ENCODE results near the gene NPFF.
A peak's percentile ranks its signal among the peaks of the same experiment; 100 is the strongest.
"Not testable (repeated sequence)": the region's sequence is repeated elsewhere in the genome, so short reads cannot be mapped to it uniquely, and the experiment has no call there.

NPFF gene, protein sequence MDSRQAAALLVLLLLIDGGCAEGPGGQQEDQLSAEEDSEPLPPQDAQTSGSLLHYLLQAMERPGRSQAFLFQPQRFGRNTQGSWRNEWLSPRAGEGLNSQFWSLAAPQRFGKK

DNA sequence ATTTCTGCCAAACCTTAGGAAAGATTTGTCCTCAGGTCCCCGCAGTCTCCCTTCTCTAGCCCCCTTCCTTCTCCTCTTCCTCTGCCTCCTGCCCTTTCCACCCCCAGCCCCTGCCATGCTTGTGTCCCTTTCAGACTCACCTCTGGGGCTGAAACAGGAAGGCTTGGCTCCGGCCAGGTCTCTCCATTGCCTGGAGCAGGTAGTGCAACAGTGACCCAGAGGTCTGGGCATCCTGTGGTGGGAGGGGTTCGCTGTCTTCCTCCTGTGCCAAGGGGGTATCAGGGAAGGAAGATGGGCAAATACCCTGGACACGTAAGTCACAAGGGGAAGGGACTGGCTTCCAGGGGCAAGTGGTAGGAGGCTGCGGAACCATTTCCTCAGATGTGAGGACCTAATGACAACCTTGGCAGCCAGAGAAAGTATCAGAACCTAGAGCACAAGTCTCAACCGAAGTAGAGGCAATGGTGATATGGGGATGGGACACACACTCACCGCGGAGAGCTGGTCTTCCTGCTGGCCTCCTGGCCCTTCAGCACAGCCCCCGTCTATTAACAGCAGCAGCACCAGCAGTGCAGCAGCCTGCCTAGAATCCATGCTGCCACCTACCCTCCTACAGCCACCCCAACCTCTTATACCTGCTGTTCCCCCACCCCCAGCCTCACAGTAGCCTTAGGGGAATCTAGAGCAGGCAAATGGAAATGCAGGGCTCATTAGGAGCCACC, at the start of gene NPFF:
NPFF (minus strand) TSS at position 604 of the 722 bp plus-strand sequence; CDS start at position 594, 10 bp downstream.
- TF ChIP-seq JUND (IDR thresholded peaks at IDR 0.05; ENCODE audit: low read depth) = no peak
- in situ Hi-C loops (cut with HindIII; ENCODE audit: low pct_unique_long_range_greater_than_20kb, low sequenced_read_pairs) = no loop called here

GRCh38 chr12:53552361-53553327, 45.4 kb upstream of the NPFF start:
- DNase-seq (ENCODE audit: low read depth in 1 of 2, low spot score in 1 of 2) = no peak
- TF ChIP-seq JUND (IDR thresholded peaks at IDR 0.05; ENCODE audit: low read depth) = no peak
- in situ Hi-C loops (cut with HindIII; ENCODE audit: low pct_unique_long_range_greater_than_20kb, low sequenced_read_pairs) = no loop called here

More for the DNA sequence above, at the start of gene NPFF:
- DNase-seq (ENCODE audit: low read depth in 1 of 2, low spot score in 1 of 2) = no peak

GRCh38 chr12:53551889-53552291, 44.6 kb upstream of the NPFF start:
- in situ Hi-C loops (cut with HindIII; ENCODE audit: low pct_unique_long_range_greater_than_20kb, low sequenced_read_pairs) = no loop called here

GRCh38 chr12:53550595-53550994, 43.3 kb upstream of the NPFF start:
- in situ Hi-C loops (cut with HindIII; ENCODE audit: low pct_unique_long_range_greater_than_20kb, low sequenced_read_pairs) = no loop called here
- no peak for DNase-seq (ENCODE audit: low read depth in 1 of 2, low spot score in 1 of 2)
- no peak for TF ChIP-seq JUND (IDR thresholded peaks at IDR 0.05; ENCODE audit: low read depth)

More at GRCh38 chr12:53551889-53552291, 44.6 kb upstream of the NPFF start:
- no peak for DNase-seq (ENCODE audit: low read depth in 1 of 2, low spot score in 1 of 2)
- TF ChIP-seq JUND (IDR thresholded peaks at IDR 0.05; ENCODE audit: low read depth) = no peak

GRCh38 chr12:53550131-53550530, 42.8 kb upstream of the NPFF start:
- DNase-seq (ENCODE audit: low read depth in 1 of 2, low spot score in 1 of 2); in situ Hi-C loops (cut with HindIII; ENCODE audit: low pct_unique_long_range_greater_than_20kb, low sequenced_read_pairs): not testable (repeated sequence)

- in situ Hi-C loops (cut with HindIII; ENCODE audit: low pct_unique_long_range_greater_than_20kb, low sequenced_read_pairs); DNase-seq (ENCODE audit: low read depth in 1 of 2, low spot score in 1 of 2): not testable (repeated sequence)
Observed at GRCh38 chr12:53548354-53548753, 41.1 kb upstream of the NPFF start.

DNA sequence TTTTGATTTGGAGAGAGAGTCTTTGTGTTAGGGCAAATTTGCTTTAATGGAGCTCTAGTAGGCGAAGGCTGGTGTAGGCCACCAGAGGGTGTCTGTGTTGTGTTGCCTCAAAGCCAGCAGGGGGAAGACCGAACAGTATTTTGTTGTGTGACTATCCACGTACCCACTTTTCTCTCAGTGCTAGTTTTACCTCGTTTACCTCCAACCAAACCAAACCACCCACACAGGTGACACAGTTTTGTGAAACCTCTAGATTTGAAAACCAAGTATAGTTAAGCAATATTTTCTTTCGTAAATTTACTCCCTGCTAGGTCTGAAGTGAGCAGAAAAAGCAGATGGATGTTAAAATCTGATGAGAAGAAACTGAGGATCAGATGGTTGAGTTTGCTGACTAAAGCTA, 36.3 kb upstream of the NPFF start:
- in situ Hi-C loops (cut with HindIII; ENCODE audit: low pct_unique_long_range_greater_than_20kb, low sequenced_read_pairs) = no loop called here
- peak; percentile 55 to 88 for DNase-seq (ENCODE audit: low read depth in 1 of 2, low spot score in 1 of 2)
- TF ChIP-seq JUND (IDR thresholded peaks at IDR 0.05; ENCODE audit: low read depth) = no peak

DNA sequence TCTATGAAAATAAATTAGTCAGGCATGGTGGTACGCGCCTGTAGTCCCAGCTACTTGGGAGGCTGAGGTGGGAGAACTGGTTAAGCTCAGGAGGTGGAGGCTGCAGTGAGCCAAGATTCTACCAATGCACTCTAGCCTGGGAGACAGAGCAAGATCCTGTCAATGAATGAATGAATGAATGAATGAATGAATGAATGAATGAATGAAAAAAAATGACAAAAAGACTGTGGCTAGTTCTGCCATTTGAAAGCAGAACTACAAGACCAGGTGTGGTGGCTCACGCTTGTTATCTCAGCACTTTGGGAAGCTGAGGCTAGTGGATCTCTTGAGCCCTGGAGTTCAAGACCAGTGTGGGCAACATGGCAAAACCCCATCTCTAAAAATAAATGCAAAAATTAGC, 32.2 kb upstream of the NPFF start:
- DNase-seq (ENCODE audit: low read depth in 1 of 2, low spot score in 1 of 2) = no peak
- no peak for TF ChIP-seq JUND (IDR thresholded peaks at IDR 0.05; ENCODE audit: low read depth)
- in situ Hi-C loops (cut with HindIII; ENCODE audit: low pct_unique_long_range_greater_than_20kb, low sequenced_read_pairs) = no loop called here

DNA sequence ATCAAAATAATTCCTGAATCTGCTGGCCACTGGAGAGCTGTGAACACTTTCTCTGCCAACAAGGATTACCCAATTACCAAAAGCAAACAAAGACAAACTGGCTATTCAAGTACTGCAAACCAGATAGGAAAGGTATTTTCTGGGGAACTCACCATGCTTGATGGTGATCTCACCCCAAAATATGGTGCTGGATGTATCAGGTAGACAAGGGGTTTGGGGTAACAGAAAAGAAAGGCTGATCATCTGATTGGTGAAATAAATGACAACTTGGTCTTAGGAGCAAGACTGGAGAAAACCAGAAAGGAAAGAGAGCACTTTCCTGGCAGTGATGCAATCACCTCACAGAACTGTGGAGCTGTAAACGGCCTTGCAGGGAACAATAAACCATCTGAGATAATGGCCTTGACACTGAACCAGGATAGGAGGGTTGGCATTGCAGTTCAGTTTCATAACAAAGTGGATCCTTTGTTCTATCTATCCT, 31.0 kb upstream of the NPFF start:
- in situ Hi-C loops (cut with HindIII; ENCODE audit: low pct_unique_long_range_greater_than_20kb, low sequenced_read_pairs) = no loop called here
- peak; percentile 49 to 90 for DNase-seq (ENCODE audit: low read depth in 1 of 2, low spot score in 1 of 2)
- TF ChIP-seq JUND (IDR thresholded peaks at IDR 0.05; ENCODE audit: low read depth) = peak; percentile 76

DNA sequence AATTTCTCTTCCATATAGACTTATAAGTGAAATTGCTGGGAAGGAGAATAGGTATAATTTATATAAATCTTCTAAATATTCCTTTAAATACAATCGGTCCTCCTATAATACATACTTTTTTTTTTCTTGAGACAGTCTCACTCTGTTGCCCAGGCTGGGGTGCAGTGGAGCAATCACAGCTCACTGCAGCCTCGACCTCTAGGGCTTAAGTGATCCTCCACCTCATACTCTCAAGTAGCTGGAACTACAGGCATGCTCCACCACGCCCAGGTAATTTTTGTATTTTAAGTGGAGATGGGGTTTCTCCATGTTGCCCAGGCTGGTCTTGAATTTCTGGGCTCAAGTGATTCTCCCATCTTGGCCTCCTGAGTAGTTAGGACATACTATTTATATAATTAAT, 29.7 kb upstream of the NPFF start:
- in situ Hi-C loops (cut with HindIII; ENCODE audit: low pct_unique_long_range_greater_than_20kb, low sequenced_read_pairs) = no loop called here
- no peak for DNase-seq (ENCODE audit: low read depth in 1 of 2, low spot score in 1 of 2)

DNA sequence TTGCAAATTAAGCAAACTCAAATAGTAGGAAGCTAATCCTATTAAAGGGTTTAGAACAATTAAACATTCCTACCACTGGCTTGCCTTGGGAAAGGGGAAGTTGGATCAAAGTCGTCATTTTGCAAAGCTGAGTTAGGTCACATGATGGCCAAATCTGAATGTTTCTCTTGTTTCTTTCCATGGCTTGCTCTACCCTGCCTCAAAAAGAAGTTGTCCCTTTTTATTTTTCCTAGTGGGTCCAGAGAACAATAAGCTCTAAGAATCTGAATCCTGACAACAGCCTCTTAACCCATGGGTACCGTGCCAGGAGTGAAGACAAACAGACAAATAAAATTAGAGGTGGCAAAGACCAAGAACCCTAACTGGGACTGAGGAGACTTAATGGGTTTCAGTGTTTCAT, 26.2 kb upstream of the NPFF start:
- no peak for DNase-seq (ENCODE audit: low read depth in 1 of 2, low spot score in 1 of 2)
- in situ Hi-C loops (cut with HindIII; ENCODE audit: low pct_unique_long_range_greater_than_20kb, low sequenced_read_pairs) = no loop called here
- TF ChIP-seq JUND (IDR thresholded peaks at IDR 0.05; ENCODE audit: low read depth) = no peak

More for the DNA sequence above, 29.7 kb upstream of the NPFF start:
- no peak for TF ChIP-seq JUND (IDR thresholded peaks at IDR 0.05; ENCODE audit: low read depth)

DNA sequence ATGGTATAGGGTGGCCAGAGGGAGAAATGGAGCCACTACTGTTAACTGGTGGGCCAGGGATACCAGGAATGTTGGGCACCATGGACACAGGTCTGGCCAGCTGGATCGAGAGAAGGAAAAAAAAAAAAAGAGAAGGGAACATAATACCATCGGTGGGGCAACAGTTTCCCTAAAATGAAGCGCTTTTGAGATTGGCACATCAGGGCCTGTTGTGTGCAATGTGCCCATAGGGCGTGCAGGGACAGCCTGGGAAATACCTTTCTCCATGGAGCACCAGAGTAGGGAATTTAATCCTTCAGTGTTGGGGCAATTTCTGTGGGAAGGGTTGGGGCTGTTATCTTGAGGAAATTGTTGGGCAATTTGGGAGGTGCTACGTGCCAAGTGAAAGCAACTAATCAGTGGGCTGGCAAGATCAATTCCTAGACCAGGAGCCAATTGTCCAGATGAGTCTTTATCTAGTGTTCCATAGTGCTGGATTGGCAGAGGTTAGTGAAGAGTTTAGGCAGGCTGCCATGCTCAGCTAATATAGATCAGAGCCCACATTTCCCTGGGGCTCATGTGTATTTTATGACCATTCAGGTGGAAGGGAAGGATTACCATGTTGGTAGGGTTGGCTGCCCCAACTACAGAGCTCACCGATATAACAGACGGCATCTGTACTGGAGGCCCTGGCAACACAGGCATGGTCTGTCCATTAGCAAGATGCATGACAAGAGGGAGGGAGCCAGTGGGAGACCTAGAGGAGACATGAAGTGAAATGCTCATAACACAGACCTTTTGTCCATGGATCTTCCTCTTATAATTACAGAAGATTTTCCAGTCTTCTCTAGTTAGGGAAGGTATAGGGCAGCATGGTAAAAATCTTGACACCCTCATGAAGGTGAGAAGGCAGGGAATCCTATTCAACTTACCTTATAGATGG, 25.5 kb upstream of the NPFF start:
- in situ Hi-C loops (cut with HindIII; ENCODE audit: low pct_unique_long_range_greater_than_20kb, low sequenced_read_pairs) = no loop called here
- no peak for DNase-seq (ENCODE audit: low read depth in 1 of 2, low spot score in 1 of 2)
- TF ChIP-seq JUND (IDR thresholded peaks at IDR 0.05; ENCODE audit: low read depth) = no peak

Data from T47D (cell line).